OCI-LY1 (cell line): ENCODE data around the gene STRIP1.
A peak's percentile ranks its signal among the peaks of the same experiment; 100 is the strongest.

Experiments used
- H2AFZ ChIP-seq: fragments of 200-600 bp; sonication (generic), shearing (Covaris generic); 2 replicates; pipeline ENCODE4 v1.6.0; 2014; ENCODE audit warnings: antibody characterized with exemption, mild to moderate bottlenecking, low read length
- H3F3A ChIP-seq: fragments of 200-600 bp; sonication (generic), shearing (Covaris generic); 2 replicates; pipeline ENCODE4 v1.6.0; 2014; ENCODE audit warnings: mild to moderate bottlenecking, antibody characterized with exemption, low read length, moderate library complexity; ENCODE audit not compliant: insufficient read depth
- H3K27ac ChIP-seq: fragments of 200-600 bp; sonication (generic); 2 replicates; pipeline ENCODE4 v1.5.1; 2014; ENCODE audit warnings: low read length, mixed run types, mild to moderate bottlenecking, low read depth; ENCODE audit not compliant: poor library complexity, severe bottlenecking
- H3K27me3 ChIP-seq: fragments of 200-600 bp; sonication (generic); 2 replicates; pipeline ENCODE4 v1.6.0; 2014; ENCODE audit warnings: antibody characterized with exemption, mild to moderate bottlenecking, low read length, moderate library complexity; ENCODE audit not compliant: insufficient read depth
- H3K36me3 ChIP-seq: fragments of 200-600 bp; sonication (generic); 2 replicates; pipeline ENCODE4 v1.6.1; 2014; ENCODE audit warnings: mild to moderate bottlenecking, antibody characterized with exemption, low read length, moderate library complexity, mixed read lengths; ENCODE audit not compliant: insufficient read depth
- H3K4me1 ChIP-seq: fragments of 200-600 bp; sonication (generic); 2 replicates; pipeline ENCODE4 v1.5.1; 2014; ENCODE audit warnings: mild to moderate bottlenecking, low read length, moderate library complexity; ENCODE audit not compliant: insufficient read depth, severe bottlenecking
- H3K4me2 ChIP-seq: fragments of 200-600 bp; sonication (generic), shearing (Covaris generic); 2 replicates; pipeline ENCODE4 v1.6.1; 2014; ENCODE audit warnings: low read length
- H3K4me3 ChIP-seq: fragments of 200-600 bp; sonication (generic); 2 replicates; pipeline ENCODE4 v1.5.1; 2014; ENCODE audit warnings: low read length, low read depth, mild to moderate bottlenecking, mixed read lengths; ENCODE audit not compliant: poor library complexity, severe bottlenecking
- H3K79me2 ChIP-seq: fragments of 200-600 bp; shearing (Covaris generic); 2 replicates; pipeline ENCODE4 v1.6.1; 2016; ENCODE audit warnings: mixed run types, low read length, mixed read lengths; ENCODE audit not compliant: insufficient read depth
- H3K9ac ChIP-seq: fragments of 200-600 bp; sonication (generic), shearing (Covaris generic); 2 replicates; pipeline ENCODE4 v1.6.1; 2014; ENCODE audit warnings: mild to moderate bottlenecking, low read length, mixed read lengths
- H3K9me2 ChIP-seq: fragments of 200-600 bp; sonication (generic), shearing (Covaris generic); 2 replicates; pipeline ENCODE4 v1.6.1; 2014; ENCODE audit warnings: low read depth, mild to moderate bottlenecking, low read length, mixed read lengths
- H3K9me3 ChIP-seq: fragments of 200-600 bp; shearing (Covaris generic); 2 replicates; pipeline ENCODE4 v1.6.1; 2014; ENCODE audit warnings: low read length, mixed read lengths
- H4K20me1 ChIP-seq: fragments of 200-600 bp; sonication (generic), shearing (Covaris generic); 2 replicates; pipeline ENCODE4 v1.6.0; 2016; ENCODE audit warnings: mild to moderate bottlenecking, low read length; ENCODE audit not compliant: insufficient read depth
- EZH2 ChIP-seq: fragments of 200-600 bp; sonication (generic), shearing (Covaris generic); IDR thresholded peaks from 2 replicates; pipeline ENCODE4 v1.8.0; 2017; ENCODE audit warnings: borderline replicate concordance, mixed run types, mild to moderate bottlenecking, antibody characterized with exemption, low read length, moderate library complexity, mixed read lengths
- TF ChIP-seq, protein P1 (sequence below): fragments of 200-600 bp; sonication (generic), shearing (Covaris generic); IDR thresholded peaks from 2 replicates; pipeline ENCODE4 v1.5.1; 2017; ENCODE audit warnings: mild to moderate bottlenecking, antibody characterized with exemption, low read length, moderate library complexity, mixed read lengths

STRIP1 gene

DNA sequence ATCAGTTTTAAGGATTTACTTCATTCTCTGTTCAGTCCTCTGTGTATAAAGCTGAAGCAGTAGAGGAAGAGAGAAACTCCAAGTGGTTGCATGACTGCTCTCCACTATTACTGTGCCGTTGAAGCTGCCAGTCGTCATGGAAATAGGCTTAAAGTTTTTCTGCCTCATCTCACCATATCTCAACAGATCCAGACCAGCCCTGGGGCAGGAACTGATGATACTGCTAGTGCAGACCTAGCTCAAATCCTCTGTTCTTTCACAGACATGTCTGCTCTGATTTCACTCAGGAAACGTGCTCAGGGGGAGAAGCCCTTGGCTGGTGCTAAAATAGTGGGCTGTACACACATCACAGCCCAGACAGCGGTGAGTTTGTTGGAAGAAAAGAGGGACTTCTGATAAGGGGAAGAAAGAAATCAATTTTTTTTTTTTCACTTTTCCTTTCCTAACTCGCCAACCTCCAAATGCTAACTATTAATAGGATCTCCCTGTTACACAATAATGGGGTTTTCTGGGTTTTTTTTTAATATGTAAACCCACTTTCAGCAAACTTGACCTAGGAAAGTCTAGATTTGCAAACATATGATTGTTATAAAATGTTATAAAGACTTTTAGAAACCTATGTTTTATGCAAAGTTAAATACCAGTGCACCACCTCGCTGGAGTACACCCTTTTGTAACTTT lies 22.2 kb upstream of the STRIP1 start:
- Histone ChIP-seq H3K4me2 (no peak overlapping the region), H3F3A (no peaks in the 10 kb centered on the region), H3K9ac (no peak overlapping the region)

DNA sequence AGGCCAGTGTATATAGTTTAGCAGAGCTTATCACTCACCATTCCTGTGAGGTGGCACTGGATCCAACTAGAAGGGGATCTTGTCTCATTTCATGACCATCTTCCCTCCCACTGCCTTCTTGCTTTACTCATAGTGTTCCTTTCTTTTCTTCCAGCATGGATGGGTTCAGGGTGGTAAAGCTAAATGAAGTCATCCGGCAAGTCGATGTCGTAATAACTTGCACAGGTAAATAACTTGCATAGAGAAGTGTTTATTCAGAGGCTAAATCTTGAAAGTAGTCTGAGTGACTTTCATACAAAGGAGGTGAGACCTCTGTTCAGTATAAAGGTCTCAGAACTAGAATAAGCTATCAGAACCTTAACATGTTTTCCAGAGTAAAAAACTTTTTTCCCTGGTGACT lies 16.6 kb upstream of the STRIP1 start:
- H3K36me3 ChIP-seq = peaks cover 93% of the 10 kb centered on the region
- no peaks in the 10 kb centered on the region for H4K20me1 ChIP-seq
- H2AFZ ChIP-seq = no peak overlapping the region
- no peaks in the 10 kb centered on the region for H3K9me3 ChIP-seq
- no peaks in the 10 kb centered on the region for H3K79me2 ChIP-seq
- no peaks in the 10 kb centered on the region for H3F3A ChIP-seq
- no peak overlapping the region for H3K4me2 ChIP-seq
- no peaks in the 10 kb centered on the region for H3K9me2 ChIP-seq
- no peak overlapping the region for H3K4me3 ChIP-seq
- H3K27ac ChIP-seq = no peak overlapping the region
- H3K9ac ChIP-seq = no peak overlapping the region
- TF ChIP-seq, protein P1, sequence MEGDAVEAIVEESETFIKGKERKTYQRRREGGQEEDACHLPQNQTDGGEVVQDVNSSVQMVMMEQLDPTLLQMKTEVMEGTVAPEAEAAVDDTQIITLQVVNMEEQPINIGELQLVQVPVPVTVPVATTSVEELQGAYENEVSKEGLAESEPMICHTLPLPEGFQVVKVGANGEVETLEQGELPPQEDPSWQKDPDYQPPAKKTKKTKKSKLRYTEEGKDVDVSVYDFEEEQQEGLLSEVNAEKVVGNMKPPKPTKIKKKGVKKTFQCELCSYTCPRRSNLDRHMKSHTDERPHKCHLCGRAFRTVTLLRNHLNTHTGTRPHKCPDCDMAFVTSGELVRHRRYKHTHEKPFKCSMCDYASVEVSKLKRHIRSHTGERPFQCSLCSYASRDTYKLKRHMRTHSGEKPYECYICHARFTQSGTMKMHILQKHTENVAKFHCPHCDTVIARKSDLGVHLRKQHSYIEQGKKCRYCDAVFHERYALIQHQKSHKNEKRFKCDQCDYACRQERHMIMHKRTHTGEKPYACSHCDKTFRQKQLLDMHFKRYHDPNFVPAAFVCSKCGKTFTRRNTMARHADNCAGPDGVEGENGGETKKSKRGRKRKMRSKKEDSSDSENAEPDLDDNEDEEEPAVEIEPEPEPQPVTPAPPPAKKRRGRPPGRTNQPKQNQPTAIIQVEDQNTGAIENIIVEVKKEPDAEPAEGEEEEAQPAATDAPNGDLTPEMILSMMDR = no peak
- TF ChIP-seq EZH2 = no peak
- H3K27me3 ChIP-seq = no peaks in the 10 kb centered on the region
- no peaks in the 10 kb centered on the region for H3K4me1 ChIP-seq

More for the DNA sequence above, 22.2 kb upstream of the STRIP1 start:
- Histone ChIP-seq H2AFZ (no peak overlapping the region), H3K4me1 (peaks cover 16% of the 10 kb centered on the region), H3K79me2 (no peaks in the 10 kb centered on the region), H3K27me3 (no peaks in the 10 kb centered on the region), H3K9me3 (no peaks in the 10 kb centered on the region), H3K27ac (peak overlapping the region; percentile 68), H3K4me3 (no peak overlapping the region), H3K9me2 (no peaks in the 10 kb centered on the region), H3K36me3 (peaks cover 75% of the 10 kb centered on the region; the same call in 1 of the 2 replicates), H4K20me1 (no peaks in the 10 kb centered on the region)
- TF ChIP-seq, protein P1 = no peak
- no peak for TF ChIP-seq EZH2

DNA sequence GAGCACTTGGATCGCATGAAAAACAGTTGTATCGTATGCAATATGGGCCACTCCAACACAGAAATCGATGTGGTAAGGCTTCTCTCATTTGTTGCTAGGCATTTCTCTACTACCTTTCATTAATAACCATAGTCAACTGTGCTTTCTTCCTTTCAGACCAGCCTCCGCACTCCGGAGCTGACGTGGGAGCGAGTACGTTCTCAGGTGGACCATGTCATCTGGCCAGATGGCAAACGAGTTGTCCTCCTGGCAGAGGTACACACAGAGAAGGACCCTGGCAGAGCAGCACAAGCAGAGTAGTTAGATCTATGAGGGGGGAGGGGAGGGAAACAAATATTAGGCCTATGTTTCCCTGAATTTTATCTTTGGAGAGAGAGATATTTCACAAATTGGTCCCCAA lies 16.0 kb upstream of the STRIP1 start:
- no peaks in the 10 kb centered on the region for H3K9me2 ChIP-seq
- no peaks in the 10 kb centered on the region for H3F3A ChIP-seq
- H3K4me2 ChIP-seq = no peak overlapping the region
- H3K9ac ChIP-seq = no peak overlapping the region
- H3K27ac ChIP-seq = no peak overlapping the region
- H3K9me3 ChIP-seq = no peaks in the 10 kb centered on the region
- H2AFZ ChIP-seq = no peak overlapping the region
- no peaks in the 10 kb centered on the region for H3K27me3 ChIP-seq
- no peaks in the 10 kb centered on the region for H4K20me1 ChIP-seq
- H3K79me2 ChIP-seq = no peaks in the 10 kb centered on the region
- TF ChIP-seq, protein P1 = no peak
- no peak for TF ChIP-seq EZH2
- no peaks in the 10 kb centered on the region for H3K4me1 ChIP-seq
- no peak overlapping the region for H3K4me3 ChIP-seq
- peaks cover 94% of the 10 kb centered on the region for H3K36me3 ChIP-seq
